Measurements from ENCODE around the gene CACNB1. TPM values are rescaled to one million over a fixed set of nuclear protein-coding genes. Genes with fewer than 3 reads are reported as not detected.

Gene CACNB1
- polyA plus RNA-seq, 1 donor from 2014 or later: 18.9 TPM

GRCh38 chr17:39166437-39167335 lies 30.8 kb downstream of the CACNB1 start:
- H3K4me3 ChIP-seq (ENCODE audit: low read length): no peak overlapping the region
- H3K4me2 ChIP-seq (ENCODE audit: low read length): no peak overlapping the region
- no peaks in the 10 kb centered on the region for H3K9me3 ChIP-seq (ENCODE audit: low read length)

GRCh38 chr17:39165841-39166349 lies 31.6 kb downstream of the CACNB1 start, which contains the start of gene ARL5C:
TSS of gene ARL5C (minus strand) at chr17:39166161. CDS start at chr17:39165760, 401 bp downstream.
- no peak within 1 kb of the TSS for H3K27ac ChIP-seq (ENCODE audit: low read length)
- no peak for TF ChIP-seq EP300 (conservative IDR thresholded peaks at IDR 0.05; ENCODE audit: poor library complexity, severe bottlenecking)
- TF ChIP-seq RAD21 (conservative IDR thresholded peaks at IDR 0.05): no peak
- no peak for TF ChIP-seq MXI1 (conservative IDR thresholded peaks at IDR 0.05; ENCODE audit: poor library complexity, severe bottlenecking)
- TF ChIP-seq SMC3 (conservative IDR thresholded peaks at IDR 0.05; ENCODE audit: poor library complexity): no peak
- TF ChIP-seq, protein P1, sequence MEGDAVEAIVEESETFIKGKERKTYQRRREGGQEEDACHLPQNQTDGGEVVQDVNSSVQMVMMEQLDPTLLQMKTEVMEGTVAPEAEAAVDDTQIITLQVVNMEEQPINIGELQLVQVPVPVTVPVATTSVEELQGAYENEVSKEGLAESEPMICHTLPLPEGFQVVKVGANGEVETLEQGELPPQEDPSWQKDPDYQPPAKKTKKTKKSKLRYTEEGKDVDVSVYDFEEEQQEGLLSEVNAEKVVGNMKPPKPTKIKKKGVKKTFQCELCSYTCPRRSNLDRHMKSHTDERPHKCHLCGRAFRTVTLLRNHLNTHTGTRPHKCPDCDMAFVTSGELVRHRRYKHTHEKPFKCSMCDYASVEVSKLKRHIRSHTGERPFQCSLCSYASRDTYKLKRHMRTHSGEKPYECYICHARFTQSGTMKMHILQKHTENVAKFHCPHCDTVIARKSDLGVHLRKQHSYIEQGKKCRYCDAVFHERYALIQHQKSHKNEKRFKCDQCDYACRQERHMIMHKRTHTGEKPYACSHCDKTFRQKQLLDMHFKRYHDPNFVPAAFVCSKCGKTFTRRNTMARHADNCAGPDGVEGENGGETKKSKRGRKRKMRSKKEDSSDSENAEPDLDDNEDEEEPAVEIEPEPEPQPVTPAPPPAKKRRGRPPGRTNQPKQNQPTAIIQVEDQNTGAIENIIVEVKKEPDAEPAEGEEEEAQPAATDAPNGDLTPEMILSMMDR (IDR thresholded peaks at IDR 0.05; ENCODE audit: poor library complexity, severe bottlenecking): no peak
- no peak for TF ChIP-seq REST (IDR thresholded peaks at IDR 0.05; ENCODE audit: borderline replicate concordance)
- TF ChIP-seq POLR2AphosphoS5 (IDR thresholded peaks at IDR 0.05): no peak

More at GRCh38 chr17:39166437-39167335, 30.8 kb downstream of the CACNB1 start:
- Histone ChIP-seq H3K9ac (ENCODE audit: low read length) (no peak overlapping the region), H3K36me3 (ENCODE audit: insufficient read depth, low read length) (no peaks in the 10 kb centered on the region), H3K9me2 (ENCODE audit: insufficient read depth, low read length) (no peaks in the 10 kb centered on the region), H3K79me2 (replicated peaks; ENCODE audit: insufficient read depth, low read length) (no peaks in the 10 kb centered on the region), H3K27ac (ENCODE audit: low read length) (no peak overlapping the region), H3F3A (ENCODE audit: insufficient read depth, low read length, poor library complexity, severe bottlenecking) (no peaks in the 10 kb centered on the region), H4K20me1 (ENCODE audit: insufficient read depth) (no peaks in the 10 kb centered on the region), H2AFZ (ENCODE audit: low read depth, low read length) (no peak overlapping the region), H3K27me3 (ENCODE audit: insufficient read depth, low read depth, low read length) (peaks cover 39% of the 10 kb centered on the region)
- TF ChIP-seq RAD21 (conservative IDR thresholded peaks at IDR 0.05) (no peak), REST (IDR thresholded peaks at IDR 0.05; ENCODE audit: borderline replicate concordance) (no peak), MXI1 (conservative IDR thresholded peaks at IDR 0.05; ENCODE audit: poor library complexity, severe bottlenecking) (no peak), POLR2AphosphoS5 (IDR thresholded peaks at IDR 0.05) (no peak), SMC3 (conservative IDR thresholded peaks at IDR 0.05; ENCODE audit: poor library complexity) (no peak), TAF1 (IDR thresholded peaks at IDR 0.05; ENCODE audit: low read depth) (no peak)
- TF ChIP-seq, protein P1 (IDR thresholded peaks at IDR 0.05; ENCODE audit: poor library complexity, severe bottlenecking): no peak

More at GRCh38 chr17:39165841-39166349, 31.6 kb downstream of the CACNB1 start, which contains the start of gene ARL5C:
- Histone ChIP-seq H4K20me1 (ENCODE audit: insufficient read depth) (no peaks in the 10 kb centered on the region), H3K27me3 (ENCODE audit: insufficient read depth, low read depth, low read length) (peaks cover 39% of the 10 kb centered on the region), H3K36me3 (ENCODE audit: insufficient read depth, low read length) (no peaks in the 10 kb centered on the region), H3K9ac (ENCODE audit: low read length) (peak within 1 kb of the TSS; percentile 27), H3K4me2 (ENCODE audit: low read length) (no peak within 1 kb of the TSS), H3K4me3 (ENCODE audit: low read length) (peak within 1 kb of the TSS; percentile 59), H3F3A (ENCODE audit: insufficient read depth, low read length, poor library complexity, severe bottlenecking) (no peaks in the 10 kb centered on the region), H3K9me3 (ENCODE audit: low read length) (no peaks in the 10 kb centered on the region), H2AFZ (ENCODE audit: low read depth, low read length) (no peak within 1 kb of the TSS), H3K9me2 (ENCODE audit: insufficient read depth, low read length) (no peaks in the 10 kb centered on the region), H3K79me2 (replicated peaks; ENCODE audit: insufficient read depth, low read length) (no peaks in the 10 kb centered on the region)
